HepG2 (cell line): ENCODE results near the gene INHA. TPM values are rescaled to one million over a fixed set of nuclear protein-coding genes. Genes with fewer than 3 reads are reported as not detected.

ENCODE experiments used
- CEBPG ChIP-seq: IDR thresholded peaks from 2 replicates; pipeline ENCODE4 v1.6.1; 2016
- CSRNP2 ChIP-seq: sonication (generic); formaldehyde crosslinking; conservative IDR thresholded peaks from 2 replicates; pipeline ENCODE4 v1.8.0; 2022; ENCODE audit warnings: low read depth, missing genetic modification reagents
- GRHL1 ChIP-seq: sonication (generic); formaldehyde crosslinking; conservative IDR thresholded peaks from 2 replicates; pipeline ENCODE4 v1.8.0; 2022; ENCODE audit warnings: missing genetic modification reagents
- HNRNPUL1 ChIP-seq: fragments of 200-400 bp; formaldehyde crosslinking; IDR thresholded peaks from 2 replicates; pipeline ENCODE4 v1.6.1; 2017; ENCODE audit warnings: low read depth, mild to moderate bottlenecking, low read length, moderate library complexity
- HOMEZ ChIP-seq: IDR thresholded peaks from 2 replicates; pipeline ENCODE4 v1.6.1; 2016; ENCODE audit warnings: low read depth
- LBX2 ChIP-seq: sonication (generic); formaldehyde crosslinking; IDR thresholded peaks from 2 replicates; pipeline ENCODE4 v1.5.0; 2020; ENCODE audit warnings: missing genetic modification reagents, mild to moderate bottlenecking, borderline replicate concordance
- MBNL3 ChIP-seq: fragments of 250-450 bp; sonication (Bioruptor Pico); conservative IDR thresholded peaks from 2 replicates; pipeline ENCODE4 v1.8.0; 2022; ENCODE audit warnings: mild to moderate bottlenecking, inconsistent platforms
- POLR2AphosphoS5 ChIP-seq: IDR thresholded peaks from 2 replicates; pipeline ENCODE4 v1.6.1; 2012; ENCODE audit warnings: low read depth, low read length
- PPARG ChIP-seq: conservative IDR thresholded peaks from 2 replicates; pipeline ENCODE4 v1.6.1; 2016; ENCODE audit warnings: missing biosample characterization, missing genetic modification reagents
- ZBTB10 ChIP-seq: sonication (generic); formaldehyde crosslinking; IDR thresholded peaks from 2 replicates; pipeline ENCODE4 v1.4.0; 2020; ENCODE audit warnings: missing genetic modification reagents, borderline replicate concordance
- ZMAT5 ChIP-seq: sonication (generic); formaldehyde crosslinking; IDR thresholded peaks from 2 replicates; pipeline ENCODE4 v1.5.0; 2020; ENCODE audit warnings: mild to moderate bottlenecking, low read depth, missing genetic modification reagents, borderline replicate concordance
- ZNF414 ChIP-seq: sonication (generic); formaldehyde crosslinking; IDR thresholded peaks from 2 replicates; pipeline ENCODE4 v1.5.0; 2020; ENCODE audit warnings: missing genetic modification reagents
- ZNF503 ChIP-seq: sonication (generic); formaldehyde crosslinking; IDR thresholded peaks from 2 replicates; pipeline ENCODE4 v1.4.0; 2020; ENCODE audit warnings: missing genetic modification reagents
- ZNF512 ChIP-seq: sonication (generic); formaldehyde crosslinking; IDR thresholded peaks from 2 replicates; pipeline ENCODE4 v1.4.0; 2020; ENCODE audit warnings: mild to moderate bottlenecking, missing genetic modification reagents
- polyA plus RNA-seq, 8 experiments: library from polyadenylated mRNA; depleted of rRNA in 3 of 8; stranded (reverse) in 7 of 8; unstranded in 1 of 8; fragments of >200 nt; fragmentation: Illumina TruSeq in 4 of 8; extraction: Trizol in 4 of 8; gene quantifications; 2 replicates each; pipeline versions ENCODE4 v1.2.1 to v1.2.3, GENCODE V29; 2011 to 2016; ENCODE audit warnings: low read depth in 4 of 8, missing spikeins in 1 of 8, mixed read lengths in 1 of 8; ENCODE audit not compliant: insufficient read depth in 1 of 8
- total RNA-seq, 5 experiments: library from RNA; depleted of rRNA; stranded (reverse); fragments of >200 nt; fragmentation: Illumina TruSeq; extraction: Trizol; gene quantifications; 2 replicates each; pipeline ENCODE4 v1.2.3, GENCODE V29; 2016; ENCODE audit warnings: low read depth in 1 of 5

Gene INHA
- total and polyA plus RNA-seq, 2 of the 13 experiments (the other 11 are each of a cell fraction or from before 2014, with no cell fraction given) = 4.1 to 15.2 TPM

GRCh38 chr2:219552382-219553167 lies 19.5 kb upstream of the INHA start (continued):
- TF ChIP-seq ZNF414 (CRISPR knock-in tag) (no peak), HOMEZ (CRISPR knock-in tag) (no peak; the same call in 1 of the 2 replicates), CEBPG (no peak), ZBTB10 (no peak), ZMAT5 (no peak), GRHL1 (CRISPR knock-in tag) (no peak), POLR2AphosphoS5 (peak; percentile 50), HNRNPUL1 (no peak), CSRNP2 (CRISPR knock-in tag) (no peak), MBNL3 (CRISPR knock-in tag) (no peak), LBX2 (CRISPR knock-in tag) (no peak), PPARG (no peak), ZNF503 (CRISPR knock-in tag) (no peak), ZNF512 (CRISPR knock-in tag) (no peak)
